Mesothelial cell of epicardium (in vitro differentiated cells): ENCODE results near the gene NMNAT2. TPM values are rescaled to one million over a fixed set of nuclear protein-coding genes. Genes with fewer than 3 reads are reported as not detected.

Experiments
- DNase-seq, 2 experiments: peaks; one replicate each; pipeline ENCODE4 v3.0.0; 2021; ENCODE audit warnings: low spot score in 2 of 2; ENCODE audit not compliant: unreplicated experiment in 2 of 2
- H3K27ac Mint-ChIP-seq: 2 replicates; pipeline ENCODE4 v1.8.0; 2021; ENCODE audit warnings: mixed read lengths
- H3K27me3 Mint-ChIP-seq: 2 replicates; pipeline ENCODE4 v1.8.0; 2021; ENCODE audit warnings: low read depth, mixed read lengths
- H3K36me3 Mint-ChIP-seq: 2 replicates; pipeline ENCODE4 v1.8.0; 2021; ENCODE audit warnings: mixed read lengths
- H3K4me1 Mint-ChIP-seq: 2 replicates; pipeline ENCODE4 v1.8.0; 2021; ENCODE audit warnings: mixed read lengths
- H3K4me3 Mint-ChIP-seq: 2 replicates; pipeline ENCODE4 v1.8.0; 2021; ENCODE audit warnings: mild to moderate bottlenecking, moderate library complexity, mixed read lengths
- H3K9me3 Mint-ChIP-seq: 2 replicates; pipeline ENCODE4 v1.8.0; 2021; ENCODE audit warnings: mixed read lengths
- total RNA-seq: library from RNA; stranded (reverse); gene quantifications from 3 replicates; pipeline ENCODE4 v1.2.1, GENCODE V29; 2021
- TF ChIP-seq, protein P1 (sequence below): fragments of 200-600 bp; sonication (generic); IDR thresholded peaks from one replicate; pipeline ENCODE4 v1.5.0; 2021; ENCODE audit warnings: antibody characterized with exemption; ENCODE audit not compliant: unreplicated experiment

The NMNAT2 gene
- total RNA-seq, 1 donor from 2014 or later: 1.2 TPM

- H3K4me3 Mint-ChIP-seq: no peak overlapping the region
- DNase-seq: no peak
- no peaks in the 10 kb centered on the region for H3K36me3 Mint-ChIP-seq
- no peaks in the 10 kb centered on the region for H3K9me3 Mint-ChIP-seq
- TF ChIP-seq, protein P1, sequence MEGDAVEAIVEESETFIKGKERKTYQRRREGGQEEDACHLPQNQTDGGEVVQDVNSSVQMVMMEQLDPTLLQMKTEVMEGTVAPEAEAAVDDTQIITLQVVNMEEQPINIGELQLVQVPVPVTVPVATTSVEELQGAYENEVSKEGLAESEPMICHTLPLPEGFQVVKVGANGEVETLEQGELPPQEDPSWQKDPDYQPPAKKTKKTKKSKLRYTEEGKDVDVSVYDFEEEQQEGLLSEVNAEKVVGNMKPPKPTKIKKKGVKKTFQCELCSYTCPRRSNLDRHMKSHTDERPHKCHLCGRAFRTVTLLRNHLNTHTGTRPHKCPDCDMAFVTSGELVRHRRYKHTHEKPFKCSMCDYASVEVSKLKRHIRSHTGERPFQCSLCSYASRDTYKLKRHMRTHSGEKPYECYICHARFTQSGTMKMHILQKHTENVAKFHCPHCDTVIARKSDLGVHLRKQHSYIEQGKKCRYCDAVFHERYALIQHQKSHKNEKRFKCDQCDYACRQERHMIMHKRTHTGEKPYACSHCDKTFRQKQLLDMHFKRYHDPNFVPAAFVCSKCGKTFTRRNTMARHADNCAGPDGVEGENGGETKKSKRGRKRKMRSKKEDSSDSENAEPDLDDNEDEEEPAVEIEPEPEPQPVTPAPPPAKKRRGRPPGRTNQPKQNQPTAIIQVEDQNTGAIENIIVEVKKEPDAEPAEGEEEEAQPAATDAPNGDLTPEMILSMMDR: no peak
- H3K4me1 Mint-ChIP-seq: peaks cover 40% of the 10 kb centered on the region
- no peaks in the 10 kb centered on the region for H3K27me3 Mint-ChIP-seq
- no peak overlapping the region for H3K27ac Mint-ChIP-seq
Observed at GRCh38 chr1:183282101-183282855, 135.9 kb downstream of the NMNAT2 start.

GRCh38 chr1:183281553-183282091 lies 136.6 kb downstream of the NMNAT2 start:
- Mint-ChIP-seq H3K36me3 (no peaks in the 10 kb centered on the region), H3K27ac (no peak overlapping the region), H3K27me3 (no peaks in the 10 kb centered on the region), H3K9me3 (no peaks in the 10 kb centered on the region), H3K4me1 (peaks cover 43% of the 10 kb centered on the region), H3K4me3 (no peak overlapping the region)
- TF ChIP-seq, protein P1: peak; percentile 92
- peak; percentile 54 to 93 for DNase-seq

DNA sequence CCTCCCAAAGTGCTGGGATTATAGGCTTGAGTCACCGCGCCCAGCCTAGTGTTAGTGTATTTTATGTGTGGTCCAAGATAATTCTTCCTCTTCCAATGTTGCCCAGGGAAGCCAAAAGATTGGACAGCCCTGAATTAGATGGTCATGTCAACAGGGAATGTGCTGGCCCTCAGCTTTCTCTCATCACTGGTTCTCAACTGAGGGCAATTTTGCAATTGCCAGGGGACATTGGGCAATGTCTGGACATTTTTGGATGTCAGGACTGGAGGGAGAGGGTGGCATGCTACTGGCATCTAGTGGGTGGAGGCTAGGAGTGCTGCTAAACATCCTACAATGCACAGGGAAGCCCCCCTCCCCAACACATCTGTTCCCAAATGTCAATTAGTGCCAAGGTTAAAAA lies 137.1 kb downstream of the NMNAT2 start:
- Mint-ChIP-seq H3K36me3 (no peaks in the 10 kb centered on the region), H3K9me3 (no peaks in the 10 kb centered on the region), H3K4me3 (no peak overlapping the region), H3K27me3 (no peaks in the 10 kb centered on the region), H3K4me1 (peaks cover 43% of the 10 kb centered on the region), H3K27ac (no peak overlapping the region)
- DNase-seq: no peak
- TF ChIP-seq, protein P1: no peak

- Mint-ChIP-seq H3K4me3 (no peak overlapping the region), H3K9me3 (no peaks in the 10 kb centered on the region), H3K27me3 (no peaks in the 10 kb centered on the region), H3K36me3 (no peaks in the 10 kb centered on the region), H3K4me1 (peaks cover 43% of the 10 kb centered on the region), H3K27ac (peak overlapping the region; percentile 24)
- TF ChIP-seq, protein P1: no peak
- no peak for DNase-seq
Observed at GRCh38 chr1:183279835-183280234, 138.3 kb downstream of the NMNAT2 start.

DNA sequence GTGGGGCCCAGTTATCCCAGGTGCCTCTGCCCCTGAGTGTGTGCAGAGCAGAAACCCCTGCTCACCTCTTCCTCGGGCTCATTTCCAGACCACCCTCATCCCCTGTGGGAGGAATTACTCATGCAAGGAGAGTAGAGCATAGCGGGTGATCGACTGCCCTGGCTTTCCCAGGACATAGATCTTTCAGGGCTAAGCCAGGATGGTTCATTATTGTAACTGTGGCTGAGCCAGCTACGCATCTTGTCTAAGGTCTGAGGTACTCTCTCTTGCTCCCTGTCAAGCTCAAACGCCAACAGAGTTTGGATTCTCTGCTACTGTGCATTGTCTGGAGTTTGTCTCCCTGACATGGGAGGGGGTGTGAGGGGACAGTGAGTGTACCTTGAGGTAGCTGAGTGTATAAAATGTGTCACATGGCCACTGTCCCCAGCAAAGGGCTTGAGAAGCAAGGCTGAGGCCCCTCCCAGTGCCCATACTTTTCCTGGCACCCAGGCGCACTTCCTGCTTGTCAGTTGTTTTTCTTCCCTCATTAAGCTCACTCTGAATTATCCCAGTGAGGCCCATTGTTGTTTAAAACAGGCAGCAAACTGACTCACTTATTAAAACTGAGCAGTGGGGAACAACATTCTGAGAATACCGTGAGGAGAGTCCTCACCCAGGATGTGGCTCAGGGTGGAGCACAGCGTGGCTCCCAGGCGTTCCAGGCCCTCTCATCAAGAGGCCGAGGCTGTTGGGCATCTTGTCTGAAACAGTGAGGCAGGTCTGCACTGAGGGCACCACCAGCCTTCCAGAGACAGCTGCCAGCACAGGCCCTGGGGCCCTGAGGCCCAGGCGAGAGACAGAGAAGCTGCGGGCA lies 139.2 kb downstream of the NMNAT2 start:
- no peak overlapping the region for H3K4me3 Mint-ChIP-seq
- peaks cover 43% of the 10 kb centered on the region for H3K4me1 Mint-ChIP-seq

More for the DNA sequence above, 139.2 kb downstream of the NMNAT2 start:
- Mint-ChIP-seq H3K9me3 (no peaks in the 10 kb centered on the region), H3K36me3 (no peaks in the 10 kb centered on the region), H3K27me3 (no peaks in the 10 kb centered on the region), H3K27ac (no peak overlapping the region)
- TF ChIP-seq, protein P1: no peak
- no peak for DNase-seq
